HG02759 (cell line): Measurements from ENCODE around the gene PNMA6E.

Source experiments
- ATAC-seq: cut with Tn5 transposase; IDR thresholded peaks from one replicate; pipeline ENCODE4 v1.9.1; 2021; ENCODE audit warnings: mild to moderate bottlenecking, moderate library complexity; ENCODE audit not compliant: unreplicated experiment

The PNMA6E gene

GRCh38 chrX:153438532-153438931 is 37.4 kb upstream of the PNMA6E start:
- ATAC-seq: no peak

- no peak for ATAC-seq
Measured at GRCh38 chrX:153435845-153436244, 34.7 kb upstream of the PNMA6E start.

GRCh38 chrX:153434801-153435200 is 33.7 kb upstream of the PNMA6E start:
- ATAC-seq: no peak

- ATAC-seq: no peak
Measured at GRCh38 chrX:153433781-153434285, 32.7 kb upstream of the PNMA6E start.

GRCh38 chrX:153433161-153433680 is 32.1 kb upstream of the PNMA6E start:
- ATAC-seq: no peak

- no peak for ATAC-seq
Measured at GRCh38 chrX:153430796-153431195, 29.6 kb upstream of the PNMA6E start.

GRCh38 chrX:153426204-153426603 is 25.1 kb upstream of the PNMA6E start:
- no peak for ATAC-seq

GRCh38 chrX:153423652-153424051 is 22.5 kb upstream of the PNMA6E start:
- ATAC-seq: no peak

- ATAC-seq: no peak
Measured at GRCh38 chrX:153421856-153422255, 20.7 kb upstream of the PNMA6E start.

GRCh38 chrX:153420851-153421599 is 19.9 kb upstream of the PNMA6E start:
- no peak for ATAC-seq

GRCh38 chrX:153417637-153418036 is 16.5 kb upstream of the PNMA6E start:
- ATAC-seq: no peak

GRCh38 chrX:153416781-153417450 is 15.8 kb upstream of the PNMA6E start:
- ATAC-seq: no peak

GRCh38 chrX:153414856-153415510 is 13.8 kb upstream of the PNMA6E start:
- ATAC-seq: no peak

- no peak for ATAC-seq
Measured at GRCh38 chrX:153413731-153414130, 12.6 kb upstream of the PNMA6E start.

GRCh38 chrX:153412746-153413720 is 11.9 kb upstream of the PNMA6E start:
- no peak for ATAC-seq

GRCh38 chrX:153411988-153412574 is 10.9 kb upstream of the PNMA6E start:
- no peak for ATAC-seq

- peak; percentile 84 for ATAC-seq
Measured at GRCh38 chrX:153411255-153411987, 10.3 kb upstream of the PNMA6E start, which contains the start of gene ZFP92. ZFP92 (plus strand) TSS chrX:153411472; CDS start chrX:153418323, 6,851 bp downstream.

GRCh38 chrX:153410888-153411254 is 9.7 kb upstream of the PNMA6E start:
- no peak for ATAC-seq

- no peak for ATAC-seq
Measured at GRCh38 chrX:153410373-153410772, 9.2 kb upstream of the PNMA6E start.
